H9 (cell line): ENCODE measurements around the gene ALDH9A1. TPM values are rescaled to one million over a fixed set of nuclear protein-coding genes. Genes with fewer than 3 reads are reported as not detected.

Source experiments
- DNase-seq: peaks from one replicate; pipeline ENCODE4 v3.0.0-alpha.2; 2017
- H2AFZ ChIP-seq: one replicate; pipeline ENCODE4 v1.6.1; 2013; ENCODE audit warnings: mild to moderate bottlenecking, low read length, control low read depth, moderate library complexity
- H2AK5ac ChIP-seq: 2 replicates; pipeline ENCODE4 v1.6.1; 2013; ENCODE audit warnings: low read length, control low read depth, mixed read lengths; ENCODE audit not compliant: insufficient read length
- H2BK120ac ChIP-seq: one replicate; pipeline ENCODE4 v1.6.1; 2013; ENCODE audit warnings: low read depth, mild to moderate bottlenecking, low read length, control low read depth, inconsistent platforms; ENCODE audit not compliant: poor library complexity, severe bottlenecking
- H2BK12ac ChIP-seq: 2 replicates; pipeline ENCODE4 v1.6.1; 2013; ENCODE audit warnings: low read length, control low read depth, mixed read lengths, low read depth; ENCODE audit not compliant: insufficient read length
- H2BK15ac ChIP-seq: 2 replicates; pipeline ENCODE4 v1.6.1; 2013; ENCODE audit warnings: low read depth, low read length, control low read depth
- H2BK20ac ChIP-seq: one replicate; pipeline ENCODE4 v1.6.1; 2013; ENCODE audit warnings: low read depth, mild to moderate bottlenecking, low read length, control low read depth, inconsistent platforms; ENCODE audit not compliant: poor library complexity, severe bottlenecking
- H2BK5ac ChIP-seq: 2 replicates; pipeline ENCODE4 v1.6.1; 2013; ENCODE audit warnings: low read length, control low read depth, mixed read lengths; ENCODE audit not compliant: insufficient read length
- H3K14ac ChIP-seq: 2 replicates; pipeline ENCODE4 v1.6.1; 2013; ENCODE audit warnings: low read length, control low read depth; ENCODE audit not compliant: insufficient read depth
- H3K18ac ChIP-seq: 2 replicates; pipeline ENCODE4 v1.6.1; 2013; ENCODE audit warnings: low read depth, mild to moderate bottlenecking, mixed read lengths, low read length, control low read depth; ENCODE audit not compliant: insufficient read length
- H3K23ac ChIP-seq: 2 replicates; pipeline ENCODE4 v1.6.1; 2013; ENCODE audit warnings: low read length, control low read depth, mixed read lengths, low read depth; ENCODE audit not compliant: insufficient read length
- H3K23me2 ChIP-seq: 2 replicates; pipeline ENCODE4 v1.6.1; 2013; ENCODE audit warnings: low read depth, mild to moderate bottlenecking, mixed read lengths, low read length, control low read depth; ENCODE audit not compliant: insufficient read length, poor library complexity, severe bottlenecking
- H3K27ac ChIP-seq: 2 replicates; pipeline ENCODE4 v1.5.1; 2013; ENCODE audit warnings: low read length, control low read depth, mixed read lengths, low read depth; ENCODE audit not compliant: insufficient read length
- H3K27me3 ChIP-seq: 2 replicates; pipeline ENCODE4 v1.6.1; 2013; ENCODE audit warnings: low read length, control low read depth, inconsistent platforms; ENCODE audit not compliant: insufficient read depth
- H3K4ac ChIP-seq: 2 replicates; pipeline ENCODE4 v1.6.1; 2013; ENCODE audit warnings: low read depth, mild to moderate bottlenecking, control low read depth, inconsistent platforms, low read length, moderate library complexity
- H3K4me1 ChIP-seq: 2 replicates; pipeline ENCODE4 v1.6.1; 2013; ENCODE audit warnings: low read length, control low read depth, inconsistent platforms; ENCODE audit not compliant: insufficient read depth
- H3K4me2 ChIP-seq: 2 replicates; pipeline ENCODE4 v1.6.1; 2013; ENCODE audit warnings: low read length, control low read depth, mixed read lengths; ENCODE audit not compliant: insufficient read length, insufficient read depth
- H3K56ac ChIP-seq: 2 replicates; pipeline ENCODE4 v1.6.1; 2013; ENCODE audit warnings: low read depth, mild to moderate bottlenecking, mixed read lengths, low read length, control low read depth; ENCODE audit not compliant: insufficient read length
- H3K79me1 ChIP-seq: 2 replicates; pipeline ENCODE4 v1.6.1; 2013; ENCODE audit warnings: low read depth, mild to moderate bottlenecking, moderate library complexity, low read length, control low read depth, inconsistent platforms; ENCODE audit not compliant: insufficient read depth, poor library complexity, severe bottlenecking
- H3K79me2 ChIP-seq: 2 replicates; pipeline ENCODE4 v1.6.1; 2013; ENCODE audit warnings: low read length, control low read depth, inconsistent platforms; ENCODE audit not compliant: insufficient read depth
- H3K9ac ChIP-seq: 2 replicates; pipeline ENCODE4 v1.6.1; 2013; ENCODE audit warnings: low read length, control low read depth, mixed read lengths; ENCODE audit not compliant: insufficient read length; ENCODE audit errors: extremely low read depth
- H3K9me3 ChIP-seq: one replicate; pipeline ENCODE4 v1.6.1; 2013; ENCODE audit warnings: low read depth, low read length, inconsistent platforms; ENCODE audit not compliant: control insufficient read depth
- H3T11ph ChIP-seq: one replicate; pipeline ENCODE4 v1.6.1; 2013; ENCODE audit warnings: mild to moderate bottlenecking, low read length, control low read depth, inconsistent platforms
- H4K20me1 ChIP-seq: one replicate; pipeline ENCODE4 v1.6.1; 2013; ENCODE audit not compliant: control insufficient read depth, insufficient read length, insufficient read depth
- H4K5ac ChIP-seq: 2 replicates; pipeline ENCODE4 v1.6.1; 2013; ENCODE audit warnings: low read depth, mild to moderate bottlenecking, mixed read lengths, low read length, control low read depth; ENCODE audit not compliant: insufficient read length
- H4K8ac ChIP-seq: replicated peaks from 2 replicates; pipeline ENCODE4 v1.6.1; 2013; ENCODE audit warnings: low read length, control low read depth, mixed read lengths, low read depth; ENCODE audit not compliant: insufficient read length
- H4K91ac ChIP-seq: 2 replicates; pipeline ENCODE4 v1.6.1; 2013; ENCODE audit warnings: low read depth, mild to moderate bottlenecking, moderate library complexity, mixed read lengths, low read length, control low read depth; ENCODE audit not compliant: insufficient read length
- H3K27ac Mint-ChIP-seq, 3 experiments: 2 replicates in 2 of 3; 3 replicates in 1 of 3; pipeline ENCODE4 v1.8.0; 2020 to 2021; ENCODE audit warnings: mixed read lengths in 3 of 3, mild to moderate bottlenecking in 1 of 3, moderate library complexity in 1 of 3
- H3K27me3 Mint-ChIP-seq: 2 replicates; pipeline ENCODE4 v1.8.0; 2021; ENCODE audit warnings: low read depth, mild to moderate bottlenecking, moderate library complexity, mixed read lengths
- H3K36me3 Mint-ChIP-seq, 3 experiments: 2 replicates in 2 of 3; 3 replicates in 1 of 3; pipeline ENCODE4 v1.8.0; 2020 to 2021; ENCODE audit warnings: low read depth in 3 of 3, mixed read lengths in 3 of 3; ENCODE audit not compliant: insufficient read depth in 1 of 3
- H3K4me1 Mint-ChIP-seq, 2 experiments: 2 replicates each; pipeline ENCODE4 v1.8.0; 2020; ENCODE audit warnings: mixed read lengths in 2 of 2
- H3K4me3 Mint-ChIP-seq, 2 experiments: 2 replicates in 1 of 2; 3 replicates in 1 of 2; pipeline ENCODE4 v1.8.0; 2020 to 2021; ENCODE audit warnings: mild to moderate bottlenecking in 2 of 2, mixed read lengths in 2 of 2, moderate library complexity in 1 of 2
- H3K9me3 Mint-ChIP-seq, 2 experiments: 2 replicates in 1 of 2; 3 replicates in 1 of 2; pipeline ENCODE4 v1.8.0; 2020; ENCODE audit warnings: mild to moderate bottlenecking in 2 of 2, mixed read lengths in 2 of 2, moderate library complexity in 1 of 2
- CTCF ChIP-seq: fragments of 200-600 bp; sonication (generic); conservative IDR thresholded peaks from 3 replicates; pipeline ENCODE4 v1.8.0; 2021; ENCODE audit warnings: antibody characterized with exemption, mild to moderate bottlenecking
- WGBS: extraction: QIAGEN DNeasy Blood & Tissue Kit; methylation state at CpG from one replicate; pipeline ENCODE4 v1.1.7; 2013; ENCODE audit warnings: missing lambda C conversion rate, low lambda C conversion rate, mixed read lengths; ENCODE audit not compliant: insufficient read length; ENCODE audit errors: extremely low coverage; 5-methylcytosine and 5-hydroxymethylcytosine counted together
- total RNA-seq: library from RNA; stranded (reverse); gene quantifications from 2 replicates; pipeline ENCODE4 v1.2.1, GENCODE V29; 2021

Gene ALDH9A1
- total RNA-seq, 1 experiment from 2014 or later, result 55.0 TPM

- Mint-ChIP-seq H3K36me3 (peaks cover 36 to 67% (median 59%) of the 10 kb centered on the region in 3 experiments; a peak in 6 of 7 replicates), H3K4me3 (no peak overlapping the region), H3K27ac (no peak overlapping the region), H3K27me3 (no peaks in the 10 kb centered on the region), H3K4me1 (no peaks in the 10 kb centered on the region), H3K9me3 (peaks cover 2 to 5% of the 10 kb centered on the region in 2 experiments; a peak in 3 of 5 replicates)
- H2BK12ac ChIP-seq, result no peak overlapping the region
- H3T11ph ChIP-seq, result no peak overlapping the region
- H4K5ac ChIP-seq, result no peak overlapping the region
- no peaks in the 10 kb centered on the region for H3K23me2 ChIP-seq
- no CpG with 5 or more reads among the region's 1 CpG for WGBS
- H4K20me1 ChIP-seq, result no peaks in the 10 kb centered on the region
- H2AFZ ChIP-seq, result no peak overlapping the region
- H4K91ac ChIP-seq, result no peak overlapping the region
- no peak overlapping the region for H3K4me2 ChIP-seq
- no peaks in the 10 kb centered on the region for H3K4me1 ChIP-seq
- H3K4ac ChIP-seq, result no peak overlapping the region
- no peak overlapping the region for H3K56ac ChIP-seq
- H2AK5ac ChIP-seq, result no peak overlapping the region
- H2BK15ac ChIP-seq, result no peak overlapping the region
- H3K23ac ChIP-seq, result no peak overlapping the region
- no peak overlapping the region for H4K8ac ChIP-seq
- no peak overlapping the region for H3K14ac ChIP-seq
- no peak overlapping the region for H3K18ac ChIP-seq
- no peak for DNase-seq
- H3K27me3 ChIP-seq, result no peaks in the 10 kb centered on the region
- H2BK20ac ChIP-seq, result no peak overlapping the region
- H3K27ac ChIP-seq, result no peak overlapping the region
- H2BK5ac ChIP-seq, result no peak overlapping the region
- no peak overlapping the region for H3K9ac ChIP-seq
- H3K79me2 ChIP-seq, result no peaks in the 10 kb centered on the region
- no peak for TF ChIP-seq CTCF
- no peaks in the 10 kb centered on the region for H3K9me3 ChIP-seq
- H3K79me1 ChIP-seq, result no peaks in the 10 kb centered on the region
- H2BK120ac ChIP-seq, result no peak overlapping the region
Observed at GRCh38 chr1:165675794-165676193, 22.6 kb downstream of the ALDH9A1 start.
